ENCODE data around the gene UBFD1.

UBFD1 gene

GRCh38 chr16:23554536-23554935 lies 3.0 kb upstream of the UBFD1 start:
- Histone ChIP-seq H3K4me3 (replicated peaks; ENCODE audit: low read depth, low read length) (no peak overlapping the region), H3K27me3 (replicated peaks; ENCODE audit: control insufficient read depth, insufficient read depth, low read length) (no peaks in the 10 kb centered on the region), H3K36me3 (ENCODE audit: control insufficient read depth, insufficient read depth, low read length) (peaks cover 15% of the 10 kb centered on the region)
- no peak for DNase-seq (ENCODE audit: extremely low read depth, insufficient read length)
- TF ChIP-seq CTCF (IDR thresholded peaks at IDR 0.05; ENCODE audit: insufficient read depth, low read length, poor library complexity, severe bottlenecking): no peak

- no peak for TF ChIP-seq CTCF (IDR thresholded peaks at IDR 0.05; ENCODE audit: insufficient read depth, low read length, poor library complexity, severe bottlenecking)
- Histone ChIP-seq H3K4me3 (replicated peaks; ENCODE audit: low read depth, low read length) (peak overlapping the region; percentile 75), H3K36me3 (ENCODE audit: control insufficient read depth, insufficient read depth, low read length) (peaks cover 16% of the 10 kb centered on the region), H3K27me3 (replicated peaks; ENCODE audit: control insufficient read depth, insufficient read depth, low read length) (no peaks in the 10 kb centered on the region)
- no peak for DNase-seq (ENCODE audit: extremely low read depth, insufficient read length)
These were observed 514 bp downstream of the UBFD1 start for GRCh38 chr16:23557779-23558702.

- TF ChIP-seq CTCF (IDR thresholded peaks at IDR 0.05; ENCODE audit: insufficient read depth, low read length, poor library complexity, severe bottlenecking): no peak
- no peak overlapping the region for H3K4me3 ChIP-seq (replicated peaks; ENCODE audit: low read depth, low read length)
- peaks cover 27% of the 10 kb centered on the region for H3K36me3 ChIP-seq (ENCODE audit: control insufficient read depth, insufficient read depth, low read length)
- no peak for DNase-seq (ENCODE audit: extremely low read depth, insufficient read length)
- no peaks in the 10 kb centered on the region for H3K27me3 ChIP-seq (replicated peaks; ENCODE audit: control insufficient read depth, insufficient read depth, low read length)
These were observed 4.1 kb downstream of the UBFD1 start for GRCh38 chr16:23561586-23561985.

- Histone ChIP-seq H3K36me3 (ENCODE audit: control insufficient read depth, insufficient read depth, low read length) (peaks cover 29% of the 10 kb centered on the region), H3K27me3 (replicated peaks; ENCODE audit: control insufficient read depth, insufficient read depth, low read length) (no peaks in the 10 kb centered on the region), H3K4me3 (replicated peaks; ENCODE audit: low read depth, low read length) (no peak overlapping the region)
- DNase-seq (ENCODE audit: extremely low read depth, insufficient read length): no peak
- no peak for TF ChIP-seq CTCF (IDR thresholded peaks at IDR 0.05; ENCODE audit: insufficient read depth, low read length, poor library complexity, severe bottlenecking)
These were observed 5.0 kb downstream of the UBFD1 start for GRCh38 chr16:23562505-23562904.

- Histone ChIP-seq H3K27me3 (replicated peaks; ENCODE audit: control insufficient read depth, insufficient read depth, low read length) (no peaks in the 10 kb centered on the region), H3K36me3 (ENCODE audit: control insufficient read depth, insufficient read depth, low read length) (peaks cover 33% of the 10 kb centered on the region), H3K4me3 (replicated peaks; ENCODE audit: low read depth, low read length) (no peak overlapping the region)
- no peak for TF ChIP-seq CTCF (IDR thresholded peaks at IDR 0.05; ENCODE audit: insufficient read depth, low read length, poor library complexity, severe bottlenecking)
- DNase-seq (ENCODE audit: extremely low read depth, insufficient read length): no peak
These were observed 5.7 kb downstream of the UBFD1 start for GRCh38 chr16:23563186-23563585.
